SW 1271 (cell line): ENCODE data around the gene RUNDC3A.

Experiments
- DNase-seq, 2 experiments: peaks; one replicate each; lab custom pipeline; 2025; lab: John Stamatoyannopoulos, UW

RUNDC3A gene

DNA sequence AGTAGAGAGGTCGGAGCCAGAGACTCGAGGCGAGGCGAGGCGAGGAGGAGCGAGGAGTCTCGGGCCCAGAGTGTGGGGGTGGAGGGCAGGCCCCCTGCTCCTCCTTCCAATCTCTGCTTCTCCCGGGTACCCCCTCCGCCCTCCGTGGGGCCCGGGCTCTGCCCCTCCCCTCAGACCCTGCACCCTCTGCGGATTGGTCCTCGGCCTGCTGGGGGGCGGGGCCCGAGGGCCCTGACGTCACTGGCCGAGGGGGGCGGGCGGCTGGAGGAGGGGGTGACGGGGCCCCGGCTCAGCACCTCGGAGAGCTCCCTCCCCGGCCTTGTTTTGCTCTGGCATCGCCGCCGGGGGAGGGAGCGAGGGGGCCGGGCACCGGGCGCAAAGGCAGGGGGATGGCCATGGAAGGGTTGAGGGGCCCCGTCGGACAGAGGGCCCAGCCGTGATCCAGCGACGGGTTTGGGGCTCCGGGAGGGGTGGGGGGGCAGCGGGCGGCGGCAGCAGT, at the start of gene RUNDC3A:
Gene RUNDC3A, plus strand, starts transcription at position 282 of the 499 bp plus-strand sequence. CDS start 232 bp downstream, outside the sequence.
- peak; percentile 31 to 39 for DNase-seq

DNA sequence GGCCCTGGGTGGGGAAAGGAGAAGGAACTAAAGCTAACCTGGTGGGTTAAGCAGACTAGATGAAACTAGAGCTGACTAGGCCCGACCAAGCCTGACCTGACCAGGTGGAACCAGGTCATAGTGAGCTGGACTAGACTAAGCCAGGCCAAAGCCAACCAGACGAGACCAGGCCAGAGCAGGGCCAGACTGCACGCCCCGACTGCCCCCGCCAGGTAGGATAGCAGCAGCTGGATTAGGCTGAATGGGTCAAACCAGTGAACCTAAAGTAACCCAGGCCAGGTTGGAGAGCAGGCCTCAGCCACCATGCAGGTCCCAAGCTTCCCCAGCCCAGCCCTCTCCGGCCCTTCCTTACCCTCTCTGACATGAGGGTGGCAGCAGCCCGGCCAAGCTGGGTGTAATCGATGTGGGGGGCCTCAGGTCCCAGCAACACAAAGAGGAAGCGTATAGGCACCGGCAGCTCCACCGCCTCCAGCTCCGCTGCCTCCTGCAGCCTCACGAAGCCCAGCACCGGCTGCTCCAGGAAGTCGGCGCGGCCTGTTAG, 49.5 kb upstream of the RUNDC3A start:
- no peak for DNase-seq

GRCh38 chr17:44260296-44260695, 48.1 kb upstream of the RUNDC3A start:
- DNase-seq, result no peak

- no peak for DNase-seq
Observed at GRCh38 chr17:44262654-44263225, 45.7 kb upstream of the RUNDC3A start.

DNA sequence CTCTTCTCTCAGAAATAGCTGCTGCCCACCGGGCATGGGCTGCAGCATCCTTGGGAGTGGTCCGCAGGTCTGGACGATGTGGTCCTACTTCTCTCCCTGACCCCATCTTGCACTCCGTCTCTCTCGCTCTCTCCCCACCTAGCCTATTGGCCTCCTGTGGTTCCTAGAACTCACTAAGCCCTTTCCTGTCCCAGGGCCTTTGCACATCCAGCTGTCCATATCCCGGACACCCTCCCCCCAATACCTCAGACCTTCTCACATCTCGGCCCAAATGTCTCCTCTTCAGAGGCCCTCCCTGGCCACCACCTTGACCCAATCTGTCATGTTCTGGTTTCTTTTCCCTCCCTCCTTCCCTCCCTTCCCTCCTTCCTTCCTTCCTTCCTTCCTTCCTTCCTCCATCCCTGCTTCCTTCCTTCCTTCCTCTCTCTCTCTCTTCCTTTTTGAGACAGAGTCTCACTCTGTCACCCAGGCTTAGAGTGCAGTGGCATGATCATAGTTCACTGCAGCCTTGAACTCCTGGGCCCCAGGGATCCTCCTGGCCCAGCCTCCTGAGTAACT, 45.0 kb upstream of the RUNDC3A start:
- DNase-seq, result no peak

DNA sequence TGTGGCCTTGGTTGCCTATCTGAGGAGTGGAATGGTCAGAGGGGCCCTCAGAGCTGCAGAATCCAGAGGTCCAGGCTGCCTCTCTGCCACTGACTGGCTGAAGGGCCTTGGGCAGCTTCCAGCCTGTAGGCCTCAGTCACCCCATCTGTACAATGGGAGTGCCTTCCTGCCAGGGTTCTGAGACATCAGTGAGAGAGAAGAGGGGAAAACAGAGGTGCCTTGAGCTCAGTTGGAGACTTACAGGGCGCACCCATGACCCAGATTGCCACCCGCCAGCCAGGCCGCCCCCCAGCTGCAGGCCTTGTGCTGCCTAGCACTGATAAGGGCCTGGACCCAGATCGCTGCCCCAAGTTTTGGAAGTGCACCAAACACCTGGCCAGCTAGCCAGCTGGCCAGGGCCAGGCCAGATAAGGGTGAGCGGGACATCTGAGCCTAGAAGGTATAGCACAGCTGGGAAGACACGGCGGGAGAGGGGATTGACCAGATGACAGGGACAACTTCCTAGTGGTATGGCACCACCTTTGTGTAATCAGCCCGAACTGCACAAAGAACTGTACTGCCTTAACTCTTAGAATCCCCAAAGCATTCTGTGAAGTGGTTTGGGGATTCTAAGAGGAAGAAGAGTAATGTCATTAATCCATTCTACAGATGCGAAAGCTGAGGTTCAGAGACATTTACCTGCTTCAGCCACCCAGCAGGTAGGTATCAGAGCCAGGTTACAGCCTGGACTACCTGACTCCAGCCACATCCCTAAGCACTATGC, 41.8 kb upstream of the RUNDC3A start:
- DNase-seq, result no peak

DNA sequence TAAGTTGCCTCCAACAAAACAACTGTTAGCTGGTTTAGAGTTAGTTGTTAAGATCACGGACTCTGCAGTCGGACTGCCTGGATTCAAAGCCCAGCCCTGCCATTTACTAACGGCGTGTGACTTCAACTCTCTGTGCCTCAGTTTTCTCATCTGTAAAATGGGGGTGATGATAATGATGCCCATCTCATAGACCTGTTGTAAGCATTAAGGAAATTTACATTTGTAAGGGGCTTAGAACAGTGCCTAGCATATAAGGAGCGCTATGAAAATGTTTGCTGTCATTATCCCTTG, 41.3 kb upstream of the RUNDC3A start:
- no peak for DNase-seq

DNA sequence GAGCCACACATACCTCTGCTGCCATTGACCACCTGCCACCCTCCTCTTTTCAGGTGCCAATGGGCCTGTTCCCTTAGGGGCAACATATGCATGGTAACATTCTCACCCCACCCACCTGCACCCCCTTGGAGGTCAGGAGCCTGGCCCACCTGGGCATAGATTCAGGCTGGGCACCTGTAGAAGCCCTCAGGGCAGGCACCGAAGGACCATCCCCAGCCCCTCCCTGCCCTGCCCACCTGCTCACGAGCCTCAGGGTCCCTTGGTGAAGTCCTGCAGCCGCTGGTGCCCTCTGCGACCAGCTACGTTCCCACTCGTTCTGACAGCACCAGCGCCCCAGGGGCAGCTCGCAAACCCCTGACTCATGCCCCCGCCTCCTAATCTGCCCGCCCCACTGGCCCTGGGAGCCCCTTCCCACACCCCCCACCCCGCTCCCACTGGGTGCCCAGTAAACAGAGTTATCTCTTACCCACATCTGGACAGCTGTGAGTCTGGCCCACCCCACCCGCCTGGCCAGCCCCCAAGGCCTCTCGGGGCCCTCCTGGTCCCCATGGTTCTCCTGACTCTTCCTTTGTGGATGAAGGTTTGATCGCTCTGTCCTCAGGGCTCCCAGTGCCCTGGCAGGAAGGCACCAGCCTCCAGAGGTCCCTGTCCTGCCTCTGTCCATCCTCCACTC, 40.4 kb upstream of the RUNDC3A start, which contains the start of gene SLC4A1:
Gene SLC4A1, minus strand, starts transcription at position 318 of the 673 bp plus-strand sequence. CDS start 5,269 bp downstream, outside the sequence.
- no peak for DNase-seq

DNA sequence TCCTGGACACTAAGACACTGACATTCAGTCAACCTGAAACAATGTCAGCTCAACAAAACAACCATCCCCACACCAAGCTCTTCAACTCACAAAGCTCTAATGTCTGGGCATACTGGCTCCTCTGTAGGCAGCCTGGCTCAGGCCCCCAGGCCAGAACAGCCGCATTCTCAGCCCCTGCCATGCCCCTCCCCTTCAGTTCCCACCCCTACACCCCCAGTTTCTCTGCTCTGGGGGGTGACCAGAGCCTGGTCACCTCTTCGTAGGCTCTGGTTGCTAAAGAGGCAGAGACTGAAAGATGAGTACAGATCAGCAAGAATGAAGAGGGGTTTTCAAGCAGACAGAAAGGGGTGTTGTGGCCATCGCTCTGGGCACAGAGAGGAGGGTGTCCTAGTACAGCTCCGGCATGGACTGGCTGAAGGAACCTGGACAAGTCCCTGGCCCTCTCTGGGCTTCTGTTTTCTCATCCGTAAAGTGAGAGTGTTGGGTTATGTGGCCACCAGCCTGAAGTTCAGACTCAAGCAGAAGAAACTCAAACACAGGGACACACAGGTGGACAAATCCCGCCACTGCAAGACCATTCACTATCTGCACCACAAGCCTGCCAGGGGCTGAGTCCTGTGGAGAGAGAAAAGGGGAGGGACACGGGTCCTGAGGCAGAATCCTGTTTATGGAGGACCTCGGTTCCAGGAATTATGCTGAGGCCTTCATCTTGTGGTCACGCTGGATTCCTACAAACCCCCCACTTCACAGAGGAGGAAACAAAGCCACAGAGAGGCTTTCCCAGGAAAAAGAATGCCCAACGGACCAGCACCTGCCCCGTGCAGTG, 39.5 kb upstream of the RUNDC3A start:
- no peak for DNase-seq

GRCh38 chr17:44269535-44270240, 38.7 kb upstream of the RUNDC3A start:
- no peak for DNase-seq

- DNase-seq, result no peak
Observed at GRCh38 chr17:44272321-44272951, 36.0 kb upstream of the RUNDC3A start.

DNA sequence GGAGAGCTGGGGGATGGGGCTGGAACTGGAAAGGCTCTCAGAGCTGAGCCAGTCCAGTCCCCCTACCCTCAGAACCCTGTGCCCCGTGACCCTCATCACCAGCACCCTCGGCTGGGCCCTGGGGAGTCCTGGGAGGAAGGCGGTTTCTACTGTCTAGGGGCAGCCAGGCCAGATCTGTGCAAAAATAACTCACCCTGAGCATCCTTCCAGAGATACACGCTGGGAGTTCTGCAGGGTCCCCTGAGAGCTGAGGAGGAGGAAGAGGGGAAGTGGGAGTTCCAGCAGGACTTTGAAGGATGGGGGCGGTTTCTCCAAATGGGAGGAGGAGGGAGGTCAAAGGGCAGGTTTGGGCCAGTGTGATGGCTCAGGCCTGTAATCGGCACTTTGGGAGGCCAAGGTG, 35.4 kb upstream of the RUNDC3A start:
- DNase-seq, result no peak

GRCh38 chr17:44273607-44274006, 34.8 kb upstream of the RUNDC3A start:
- DNase-seq, result no peak

- DNase-seq, result no peak
Observed at GRCh38 chr17:44277976-44278375, 30.4 kb upstream of the RUNDC3A start.

DNA sequence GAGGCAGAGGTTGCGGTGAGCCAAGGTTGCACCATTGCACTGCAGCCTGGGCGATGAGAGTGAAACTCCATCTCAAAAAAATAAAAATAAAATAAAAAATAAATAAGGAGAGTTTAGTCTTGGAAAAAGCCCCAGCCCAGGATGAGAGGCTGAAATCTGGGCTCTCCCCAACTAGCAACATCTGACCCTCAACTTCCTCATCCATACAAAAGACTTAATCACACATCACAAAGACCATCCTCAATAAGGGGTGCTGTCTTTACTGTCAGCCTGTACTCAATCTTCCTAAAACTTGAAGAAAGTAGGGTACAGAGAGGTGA, 29.1 kb upstream of the RUNDC3A start:
- DNase-seq, result no peak

DNA sequence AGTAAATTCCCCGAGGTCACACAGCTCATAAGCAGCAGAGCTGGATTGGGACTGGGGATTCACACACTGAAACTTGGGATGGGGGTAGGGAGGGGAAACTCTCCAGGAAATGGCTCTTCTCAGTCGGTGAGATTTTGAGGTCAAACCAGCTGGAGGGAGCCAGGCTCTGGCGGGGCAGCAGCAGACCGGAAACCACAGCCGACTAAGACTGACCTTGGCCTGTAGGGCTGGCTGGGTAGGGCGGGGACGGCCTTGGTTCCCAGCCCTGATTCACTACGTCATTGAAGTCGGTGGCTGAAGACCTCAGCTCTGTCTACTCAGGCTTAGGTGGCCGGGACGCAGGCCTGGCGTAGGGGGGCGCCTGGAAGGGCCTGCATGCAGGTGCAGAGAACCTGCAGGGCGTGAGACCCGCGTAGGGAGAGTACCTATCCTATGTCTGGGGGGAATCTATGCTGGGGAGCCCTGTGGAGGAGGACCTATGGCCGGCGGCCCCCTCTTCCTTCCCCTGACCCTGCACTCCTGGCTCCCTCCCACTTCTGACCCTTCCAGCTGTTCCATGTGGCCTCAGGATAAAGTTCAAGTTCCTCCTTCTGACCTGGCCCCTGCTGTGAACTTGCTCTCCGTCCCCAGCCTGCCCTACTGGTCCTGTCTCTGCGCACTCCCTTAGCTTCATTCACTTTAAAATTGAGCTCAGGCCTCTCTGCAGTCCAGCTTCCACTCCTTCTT, 28.6 kb upstream of the RUNDC3A start:
- DNase-seq, result no peak

DNA sequence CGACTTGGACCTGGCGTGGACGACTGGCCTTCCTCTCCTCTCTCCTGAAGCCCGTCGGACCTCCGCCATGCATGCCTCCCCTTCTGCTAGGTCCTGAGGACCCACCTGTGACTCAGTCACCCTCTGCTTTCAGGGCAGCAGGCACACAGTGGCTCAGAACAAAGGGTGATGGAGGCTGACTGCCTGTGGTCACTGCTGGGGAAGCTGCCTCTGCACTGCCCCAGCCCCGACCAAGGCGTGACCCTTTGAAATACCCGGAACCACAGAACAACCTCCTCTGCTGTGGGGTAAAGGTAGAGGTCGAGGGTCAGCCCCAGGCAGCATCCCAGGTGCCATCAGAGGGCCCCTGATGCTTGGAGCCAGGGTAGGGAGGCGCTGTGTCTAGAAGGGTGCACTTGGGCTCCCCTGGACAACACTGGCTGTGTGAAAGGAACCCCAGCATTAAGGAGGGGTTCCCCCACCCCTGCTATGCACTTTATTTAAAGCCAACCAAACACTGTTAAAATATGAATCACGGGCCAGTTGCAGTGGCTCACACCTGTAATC, 27.9 kb upstream of the RUNDC3A start:
- no peak for DNase-seq

GRCh38 chr17:44281570-44281969, 26.8 kb upstream of the RUNDC3A start:
- DNase-seq, result no peak

GRCh38 chr17:44282264-44282663, 26.1 kb upstream of the RUNDC3A start:
- DNase-seq, result no peak
